Suprapubic skin (tissue), 4 donors: Measurements from ENCODE around the gene COL4A1. TPM values are rescaled to one million over a fixed set of nuclear protein-coding genes. Genes with fewer than 3 reads are reported as not detected.

Source experiments
- DNase-seq, 2 donors: peaks; one replicate each; pipeline ENCODE4 v3.0.0-alpha.2; 2019; ENCODE audit warnings: low spot score in 2 of 2
- H3K27ac ChIP-seq: fragments of 200-600 bp; sonication (generic); one replicate; pipeline ENCODE4 v1.5.1; 2019
- H3K27me3 ChIP-seq: fragments of 200-600 bp; sonication (generic); one replicate; pipeline ENCODE4 v1.5.1; 2019
- H3K36me3 ChIP-seq: fragments of 200-600 bp; sonication (generic); one replicate; pipeline ENCODE4 v1.5.1; 2019
- H3K4me1 ChIP-seq: fragments of 200-600 bp; sonication (generic); one replicate; pipeline ENCODE4 v1.5.1; 2019
- H3K4me3 ChIP-seq: fragments of 200-600 bp; sonication (generic); one replicate; pipeline ENCODE4 v1.5.1; 2019; ENCODE audit warnings: mild to moderate bottlenecking
- H3K9me3 ChIP-seq: fragments of 200-600 bp; sonication (generic); one replicate; pipeline ENCODE4 v1.5.1; 2019
- CTCF ChIP-seq, 2 donors: fragments of 200-600 bp in 1 of 2; fragments of 450-650 bp in 1 of 2; sonication (generic) in 1 of 2; IDR thresholded peaks; one replicate each; pipeline ENCODE4 v1.5.1; 2016 to 2019; ENCODE audit warnings: antibody characterized with exemption in 2 of 2, mild to moderate bottlenecking in 1 of 2, moderate library complexity in 1 of 2
- EP300 ChIP-seq: sonication (generic); formaldehyde crosslinking; IDR thresholded peaks from one replicate; pipeline ENCODE4 v1.6.1; 2017; ENCODE audit warnings: antibody characterized with exemption
- POLR2A ChIP-seq, 2 donors: fragments of 450-650 bp; IDR thresholded peaks; one replicate each; pipeline ENCODE4 v1.6.1; 2017; ENCODE audit warnings: antibody characterized with exemption in 2 of 2, mild to moderate bottlenecking in 2 of 2, moderate library complexity in 2 of 2
- POLR2AphosphoS5 ChIP-seq, 3 donors: sonication (generic); formaldehyde crosslinking; IDR thresholded peaks; one replicate each; pipeline ENCODE4 v1.6.1; 2017; ENCODE audit warnings: antibody characterized with exemption in 3 of 3
- WGBS: methylation state at CpG from one replicate; pipeline ENCODE4 v1.1.5; 2018; 5-methylcytosine and 5-hydroxymethylcytosine counted together
- total RNA-seq, 4 donors: library from RNA; depleted of rRNA; stranded (reverse); fragments of >200 nt; gene quantifications; one replicate each; pipeline ENCODE4 v1.1.0, GENCODE V29; 2016

Gene COL4A1
- total RNA-seq, 4 donors from 2014 or later = 36.7 to 60.8 (median 43.6) TPM

- H3K4me3 ChIP-seq = no peak overlapping the region
- no peak for DNase-seq
- no peak for TF ChIP-seq POLR2AphosphoS5 (IDR thresholded peaks at IDR 0.05)
- no peak for TF ChIP-seq POLR2A (IDR thresholded peaks at IDR 0.05)
- TF ChIP-seq EP300 = no peak
- no peak for TF ChIP-seq CTCF (IDR thresholded peaks at IDR 0.05)
- H3K27ac ChIP-seq = no peak overlapping the region
- H3K4me1 ChIP-seq = peaks cover 31% of the 10 kb centered on the region
- H3K27me3 ChIP-seq = no peaks in the 10 kb centered on the region
- H3K9me3 ChIP-seq = no peaks in the 10 kb centered on the region
- 68% methylated on average over 5 of the region's 5 CpGs for WGBS
- H3K36me3 ChIP-seq = no peaks in the 10 kb centered on the region
Observed at GRCh38 chr13:110237875-110238817, 68.8 kb downstream of the COL4A1 start.

GRCh38 chr13:110236831-110237261 lies 70.1 kb downstream of the COL4A1 start:
- TF ChIP-seq POLR2AphosphoS5 (IDR thresholded peaks at IDR 0.05) = no peak
- no peak for TF ChIP-seq EP300
- TF ChIP-seq POLR2A (IDR thresholded peaks at IDR 0.05) = no peak
- TF ChIP-seq CTCF (IDR thresholded peaks at IDR 0.05) = no peak
- Histone ChIP-seq H3K27me3 (no peaks in the 10 kb centered on the region), H3K4me3 (no peak overlapping the region), H3K4me1 (peaks cover 43% of the 10 kb centered on the region), H3K9me3 (no peaks in the 10 kb centered on the region), H3K27ac (no peak overlapping the region), H3K36me3 (no peaks in the 10 kb centered on the region)
- DNase-seq = no peak
- 66% methylated on average over 11 of the region's 11 CpGs for WGBS

- DNase-seq = no peak
- H3K4me1 ChIP-seq = peaks cover 43% of the 10 kb centered on the region
- no peak overlapping the region for H3K4me3 ChIP-seq
- no peak for TF ChIP-seq POLR2AphosphoS5 (IDR thresholded peaks at IDR 0.05)
- TF ChIP-seq POLR2A (IDR thresholded peaks at IDR 0.05) = no peak
- 89% methylated on average over 10 of the region's 10 CpGs for WGBS
- no peaks in the 10 kb centered on the region for H3K27me3 ChIP-seq
- no peak overlapping the region for H3K27ac ChIP-seq
- no peaks in the 10 kb centered on the region for H3K36me3 ChIP-seq
- H3K9me3 ChIP-seq = no peaks in the 10 kb centered on the region
Observed at GRCh38 chr13:110236431-110236830, 70.5 kb downstream of the COL4A1 start.

DNA sequence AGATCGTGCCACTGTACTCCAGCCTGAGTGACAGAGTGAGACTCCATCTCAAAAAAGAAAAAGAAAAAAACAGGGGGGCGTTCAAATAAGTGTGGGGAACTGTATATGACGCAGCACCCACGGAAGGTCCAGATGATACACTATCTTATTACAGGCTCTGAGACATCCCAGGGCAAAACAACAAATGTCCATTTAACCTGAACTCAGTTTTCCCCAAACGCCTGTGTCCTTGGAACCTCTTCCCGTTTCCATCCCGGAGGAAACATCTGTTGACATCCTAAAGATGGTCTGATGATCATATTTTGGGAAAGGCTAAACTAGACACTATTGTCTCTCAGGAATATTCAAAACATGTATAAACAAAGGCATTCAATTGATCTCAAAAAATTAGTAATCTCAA lies 72.4 kb downstream of the COL4A1 start:
- Histone ChIP-seq H3K4me1 (peaks cover 41% of the 10 kb centered on the region), H3K27ac (peak overlapping the region; percentile 84), H3K9me3 (no peaks in the 10 kb centered on the region), H3K27me3 (no peaks in the 10 kb centered on the region), H3K36me3 (no peaks in the 10 kb centered on the region), H3K4me3 (no peak overlapping the region)
- TF ChIP-seq CTCF (IDR thresholded peaks at IDR 0.05) (no peak), POLR2AphosphoS5 (IDR thresholded peaks at IDR 0.05) (no peak), POLR2A (IDR thresholded peaks at IDR 0.05) (no peak), EP300 (no peak)
- WGBS = 83% methylated on average over 7 of the region's 7 CpGs
- no peak for DNase-seq

- TF ChIP-seq POLR2A (IDR thresholded peaks at IDR 0.05) = no peak
- TF ChIP-seq POLR2AphosphoS5 (IDR thresholded peaks at IDR 0.05) = peak in 1 of 3 donors; percentile 28
- Histone ChIP-seq H3K27me3 (no peaks in the 10 kb centered on the region), H3K9me3 (no peaks in the 10 kb centered on the region), H3K4me3 (peak overlapping the region; percentile 19), H3K36me3 (no peaks in the 10 kb centered on the region), H3K4me1 (peaks cover 36% of the 10 kb centered on the region), H3K27ac (peak overlapping the region; percentile 84)
- 45% methylated on average over 3 of the region's 3 CpGs for whole genome bisulfite sequencing
- DNase-seq = no peak
Observed at GRCh38 chr13:110233951-110234280, 73.0 kb downstream of the COL4A1 start.

DNA sequence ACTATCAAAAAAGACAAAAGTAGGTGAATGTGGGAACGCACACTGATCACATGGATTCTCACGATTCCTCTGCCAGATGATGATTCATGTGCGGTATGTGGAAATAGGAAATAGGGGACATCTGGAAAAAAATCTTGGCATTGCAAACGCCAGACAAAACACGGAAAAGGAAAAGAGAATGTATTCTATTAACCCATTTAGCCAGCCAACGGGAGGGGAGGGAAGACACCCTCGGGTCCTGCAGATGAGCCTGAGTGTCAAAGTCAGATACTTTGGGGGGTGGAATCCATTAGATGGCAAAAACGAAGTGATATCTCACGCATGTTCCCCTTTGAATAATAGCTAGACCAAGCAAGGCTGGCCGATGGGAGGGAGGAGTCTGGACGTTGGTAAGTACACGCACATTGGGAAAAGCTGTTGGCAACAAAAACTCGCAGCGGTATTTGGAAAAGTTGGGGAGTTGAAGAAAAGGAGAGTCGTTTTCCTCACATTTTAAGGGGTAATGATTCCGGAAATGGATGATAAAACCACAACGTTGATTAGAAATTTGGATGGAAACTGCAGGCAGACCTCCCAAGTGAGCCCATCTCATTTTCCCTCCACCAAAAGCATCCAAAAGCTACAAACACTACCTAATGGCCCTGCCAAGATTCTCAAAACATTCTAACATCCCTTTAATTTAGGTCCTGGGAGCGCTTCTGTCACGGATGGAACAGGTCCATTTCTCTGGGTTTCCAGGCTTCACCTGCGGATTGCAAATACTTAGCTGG lies 73.6 kb downstream of the COL4A1 start:
- peak in 1 of 2 donors; percentile 88 for DNase-seq
- no peaks in the 10 kb centered on the region for H3K27me3 ChIP-seq
- peak overlapping the region; percentile 19 for H3K4me3 ChIP-seq
- peaks cover 31% of the 10 kb centered on the region for H3K4me1 ChIP-seq
- H3K9me3 ChIP-seq = no peaks in the 10 kb centered on the region
- WGBS = 52% methylated on average over 20 of the region's 20 CpGs
- H3K27ac ChIP-seq = peak overlapping the region; percentile 84
- TF ChIP-seq POLR2AphosphoS5 (IDR thresholded peaks at IDR 0.05) (peak in 2 of 3 donors; percentile 35 to 65), POLR2A (IDR thresholded peaks at IDR 0.05) (no peak)
- H3K36me3 ChIP-seq = no peaks in the 10 kb centered on the region
